ENCODE results near the gene KRT4. TPM values are rescaled to one million over a fixed set of nuclear protein-coding genes. Genes with fewer than 3 reads are reported as not detected.
"Not testable (repeated sequence)": the region's sequence is repeated elsewhere in the genome, so short reads cannot be mapped to it uniquely, and the experiment has no call there.

Gene KRT4
- total RNA-seq, 1 donor from 2014 or later, result not detected

GRCh38 chr12:52776435-52776834, 37.5 kb downstream of the KRT4 start:
- intact Hi-C loops (cut with micrococcal nuclease), result no loop called here

GRCh38 chr12:52774629-52775250, 39.2 kb downstream of the KRT4 start:
- intact Hi-C loops (cut with micrococcal nuclease), result no loop called here

GRCh38 chr12:52772772-52773171, 41.1 kb downstream of the KRT4 start:
- intact Hi-C loops (cut with micrococcal nuclease), result no loop called here

GRCh38 chr12:52772188-52772587, 41.7 kb downstream of the KRT4 start:
- intact Hi-C loops (cut with micrococcal nuclease), result no loop called here

- intact Hi-C loops (cut with micrococcal nuclease), result no loop called here
Observed at GRCh38 chr12:52771505-52771904, 42.4 kb downstream of the KRT4 start.

- intact Hi-C loops (cut with micrococcal nuclease), result no loop called here
Observed at GRCh38 chr12:52771088-52771487, 42.8 kb downstream of the KRT4 start.

GRCh38 chr12:52769946-52770345, 44.0 kb downstream of the KRT4 start:
- intact Hi-C loops (cut with micrococcal nuclease), result no loop called here

GRCh38 chr12:52769354-52769753, 44.6 kb downstream of the KRT4 start:
- intact Hi-C loops (cut with micrococcal nuclease), result no loop called here

- intact Hi-C loops (cut with micrococcal nuclease), result no loop called here
Observed at GRCh38 chr12:52768479-52769200, 45.3 kb downstream of the KRT4 start.

- intact Hi-C loops (cut with micrococcal nuclease), result no loop called here
Observed at GRCh38 chr12:52767427-52767826, 46.5 kb downstream of the KRT4 start.

- intact Hi-C loops (cut with micrococcal nuclease), result no loop called here
Observed at GRCh38 chr12:52767020-52767379, 46.9 kb downstream of the KRT4 start.

- intact Hi-C loops (cut with micrococcal nuclease), result no loop called here
Observed at GRCh38 chr12:52766351-52767019, 47.4 kb downstream of the KRT4 start.

GRCh38 chr12:52765702-52766101, 48.2 kb downstream of the KRT4 start:
- intact Hi-C loops (cut with micrococcal nuclease), result no loop called here

GRCh38 chr12:52763991-52764390, 49.9 kb downstream of the KRT4 start:
- intact Hi-C loops (cut with micrococcal nuclease), result no loop called here

- intact Hi-C loops (cut with micrococcal nuclease), result no loop called here
Observed at GRCh38 chr12:52763036-52763659, 50.8 kb downstream of the KRT4 start.

- intact Hi-C loops (cut with micrococcal nuclease), result no loop called here
Observed at GRCh38 chr12:52761802-52762201, 52.1 kb downstream of the KRT4 start.

GRCh38 chr12:52761218-52761617, 52.7 kb downstream of the KRT4 start:
- intact Hi-C loops (cut with micrococcal nuclease), result not testable (repeated sequence)

GRCh38 chr12:52760623-52761022, 53.3 kb downstream of the KRT4 start:
- intact Hi-C loops (cut with micrococcal nuclease), result no loop called here

GRCh38 chr12:52759695-52760094, 54.2 kb downstream of the KRT4 start:
- intact Hi-C loops (cut with micrococcal nuclease), result no loop called here

- intact Hi-C loops (cut with micrococcal nuclease), result no loop called here
Observed at GRCh38 chr12:52759218-52759617, 54.7 kb downstream of the KRT4 start.

- intact Hi-C loops (cut with micrococcal nuclease), result no loop called here
Observed at GRCh38 chr12:52757449-52758176, 56.3 kb downstream of the KRT4 start.

All from T-helper 1 cell treated with Interleukin-12 subunit alpha and Interleukin-12 subunit beta and Interleukin-4 antibody, amounts not matched to agents 30 ng/mL and 1 ng/mL, for 36 hours (primary cell).